Parathyroid adenoma (tissue), 2 donors: Measurements from ENCODE around the gene WDHD1.
"Not testable (repeated sequence)": the region's sequence is repeated elsewhere in the genome, so short reads cannot be mapped to it uniquely, and the experiment has no call there.

Experiments
- H2AFZ ChIP-seq: fragments of 300-600 bp; sonication (generic); one replicate; pipeline ENCODE4 v1.7.0; 2017; ENCODE audit warnings: antibody characterized with exemption, mild to moderate bottlenecking
- H3K27ac ChIP-seq: fragments of 300-600 bp; sonication (generic); one replicate; pipeline ENCODE4 v1.7.0; 2017
- H3K27me3 ChIP-seq: fragments of 300-600 bp; sonication (generic); one replicate; pipeline ENCODE4 v1.7.0; 2017; ENCODE audit warnings: low read length; ENCODE audit not compliant: control insufficient read depth, insufficient read depth
- H3K36me3 ChIP-seq: fragments of 300-600 bp; sonication (generic); one replicate; pipeline ENCODE4 v1.7.0; 2017; ENCODE audit warnings: low read length; ENCODE audit not compliant: control insufficient read depth, insufficient read depth
- H3K4me1 ChIP-seq: fragments of 300-600 bp; sonication (generic); one replicate; pipeline ENCODE4 v1.7.0; 2017; ENCODE audit warnings: control low read depth
- H3K4me2 ChIP-seq: fragments of 300-600 bp; sonication (generic); one replicate; pipeline ENCODE4 v1.7.0; 2017; ENCODE audit warnings: low read length
- H3K4me3 ChIP-seq: fragments of 300-600 bp; sonication (generic); one replicate; pipeline ENCODE4 v1.7.0; 2017; ENCODE audit warnings: low read depth, low read length
- H3K79me2 ChIP-seq: fragments of 300-600 bp; sonication (generic); one replicate; pipeline ENCODE4 v1.7.0; 2017; ENCODE audit warnings: control low read depth
- H3K9ac ChIP-seq: fragments of 300-600 bp; sonication (generic); one replicate; pipeline ENCODE4 v1.7.0; 2017; ENCODE audit warnings: mild to moderate bottlenecking
- H3K9me3 ChIP-seq: fragments of 300-600 bp; sonication (generic); one replicate; pipeline ENCODE4 v1.7.0; 2017; ENCODE audit warnings: low read length; ENCODE audit not compliant: control insufficient read depth
- CTCF ChIP-seq: fragments of 300-600 bp; sonication (generic); IDR thresholded peaks from one replicate; pipeline ENCODE4 v1.7.0; 2017; ENCODE audit warnings: antibody characterized with exemption, mild to moderate bottlenecking
- donor health status: primary hyperparathyroidism.

Gene WDHD1

DNA sequence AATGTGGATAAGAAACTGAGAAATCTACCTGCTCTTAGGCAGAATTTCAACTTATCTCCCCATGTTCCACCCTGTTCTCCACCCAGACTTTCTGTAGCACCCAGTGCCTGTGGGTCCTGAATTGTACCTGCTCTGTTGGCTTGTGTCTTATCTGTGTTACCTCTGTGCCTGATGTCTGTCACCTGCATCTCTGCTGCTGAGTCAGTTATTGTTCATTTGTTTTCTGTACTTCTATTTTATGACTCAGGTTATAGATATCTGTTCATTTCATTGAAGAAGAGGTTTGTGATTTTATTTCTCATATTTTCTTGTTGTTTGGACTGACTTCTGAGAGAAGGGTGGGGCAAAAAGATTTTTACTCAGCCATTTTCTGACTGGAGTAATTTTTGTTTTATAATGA, 11.8 kb upstream of the WDHD1 start:
- no peak overlapping the region for H3K4me2 ChIP-seq
- no peaks in the 10 kb centered on the region for H3K36me3 ChIP-seq
- H3K79me2 ChIP-seq = peaks cover 13% of the 10 kb centered on the region
- no peak overlapping the region for H3K4me3 ChIP-seq
- H3K9me3 ChIP-seq = no peaks in the 10 kb centered on the region
- H3K9ac ChIP-seq = no peak overlapping the region
- H2AFZ ChIP-seq = no peak overlapping the region
- H3K4me1 ChIP-seq = no peaks in the 10 kb centered on the region
- no peaks in the 10 kb centered on the region for H3K27me3 ChIP-seq
- TF ChIP-seq CTCF = no peak
- no peak overlapping the region for H3K27ac ChIP-seq

- not testable (repeated sequence) for H2AFZ ChIP-seq, H3K4me2 ChIP-seq, H3K9ac ChIP-seq, H3K36me3 ChIP-seq, H3K4me3 ChIP-seq, H3K27ac ChIP-seq, H3K4me1 ChIP-seq, H3K27me3 ChIP-seq, H3K9me3 ChIP-seq
- peaks cover 13% of the 10 kb centered on the region for H3K79me2 ChIP-seq
Measured at GRCh38 chr14:55037995-55038394, 11.1 kb upstream of the WDHD1 start.

- Histone ChIP-seq H3K27ac (no peak overlapping the region), H3K79me2 (peaks cover 24% of the 10 kb centered on the region), H3K4me3 (no peak overlapping the region), H3K4me2 (no peak overlapping the region), H3K9ac (no peak overlapping the region), H3K4me1 (peaks cover 2% of the 10 kb centered on the region), H3K9me3 (no peaks in the 10 kb centered on the region), H3K27me3 (no peaks in the 10 kb centered on the region), H3K36me3 (no peaks in the 10 kb centered on the region), H2AFZ (no peak overlapping the region)
- no peak for TF ChIP-seq CTCF
Measured at GRCh38 chr14:55031190-55031589, 4.3 kb upstream of the WDHD1 start.

- Histone ChIP-seq H3K9me3 (no peaks in the 10 kb centered on the region), H3K27me3 (no peaks in the 10 kb centered on the region), H3K36me3 (no peaks in the 10 kb centered on the region), H3K79me2 (peaks cover 24% of the 10 kb centered on the region), H3K4me1 (peaks cover 2% of the 10 kb centered on the region), H3K9ac (no peak overlapping the region), H3K27ac (no peak overlapping the region), H3K4me3 (no peak overlapping the region), H3K4me2 (peak overlapping the region; percentile 98), H2AFZ (no peak overlapping the region)
- no peak for TF ChIP-seq CTCF
Measured at GRCh38 chr14:55028476-55028875, 1.6 kb upstream of the WDHD1 start.

DNA sequence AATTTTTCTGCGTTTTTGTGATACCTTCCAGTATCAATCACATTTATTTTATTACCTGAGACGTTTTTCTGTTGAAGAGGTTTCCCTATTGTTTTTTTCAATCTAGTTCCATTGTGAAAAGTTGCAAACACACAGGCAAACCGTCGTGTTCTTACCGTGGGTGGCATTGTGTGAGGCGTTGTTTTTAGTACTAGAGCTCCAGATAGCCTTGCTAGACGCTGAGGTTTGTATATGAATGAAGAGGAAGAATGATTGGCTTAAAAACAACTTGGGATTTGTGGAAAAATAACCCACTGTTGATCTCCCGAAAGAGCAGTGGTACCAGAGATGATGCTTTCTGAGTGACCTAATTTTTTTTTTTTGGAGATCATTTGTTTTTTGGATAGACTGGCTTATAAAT, 1.2 kb upstream of the WDHD1 start:
- H3K9me3 ChIP-seq = no peaks in the 10 kb centered on the region
- H3K27me3 ChIP-seq = no peaks in the 10 kb centered on the region
- no peak for TF ChIP-seq CTCF
- H3K4me1 ChIP-seq = peaks cover 2% of the 10 kb centered on the region
- H2AFZ ChIP-seq = peak overlapping the region; percentile 98
- peak overlapping the region; percentile 83 for H3K4me3 ChIP-seq
- peak overlapping the region; percentile 98 for H3K4me2 ChIP-seq
- H3K27ac ChIP-seq = no peak overlapping the region
- no peaks in the 10 kb centered on the region for H3K36me3 ChIP-seq
- H3K79me2 ChIP-seq = peaks cover 24% of the 10 kb centered on the region
- H3K9ac ChIP-seq = no peak overlapping the region
